Measurements from ENCODE around the gene NOL9. TPM values are rescaled to one million over a fixed set of nuclear protein-coding genes. Genes with fewer than 3 reads are reported as not detected.
A peak's percentile ranks its signal among the peaks of the same experiment; 100 is the strongest.

The NOL9 gene
- total and polyA plus RNA-seq, 3 experiments from 2014 or later: 18.2 to 57.8 (median 55.8) TPM

DNA sequence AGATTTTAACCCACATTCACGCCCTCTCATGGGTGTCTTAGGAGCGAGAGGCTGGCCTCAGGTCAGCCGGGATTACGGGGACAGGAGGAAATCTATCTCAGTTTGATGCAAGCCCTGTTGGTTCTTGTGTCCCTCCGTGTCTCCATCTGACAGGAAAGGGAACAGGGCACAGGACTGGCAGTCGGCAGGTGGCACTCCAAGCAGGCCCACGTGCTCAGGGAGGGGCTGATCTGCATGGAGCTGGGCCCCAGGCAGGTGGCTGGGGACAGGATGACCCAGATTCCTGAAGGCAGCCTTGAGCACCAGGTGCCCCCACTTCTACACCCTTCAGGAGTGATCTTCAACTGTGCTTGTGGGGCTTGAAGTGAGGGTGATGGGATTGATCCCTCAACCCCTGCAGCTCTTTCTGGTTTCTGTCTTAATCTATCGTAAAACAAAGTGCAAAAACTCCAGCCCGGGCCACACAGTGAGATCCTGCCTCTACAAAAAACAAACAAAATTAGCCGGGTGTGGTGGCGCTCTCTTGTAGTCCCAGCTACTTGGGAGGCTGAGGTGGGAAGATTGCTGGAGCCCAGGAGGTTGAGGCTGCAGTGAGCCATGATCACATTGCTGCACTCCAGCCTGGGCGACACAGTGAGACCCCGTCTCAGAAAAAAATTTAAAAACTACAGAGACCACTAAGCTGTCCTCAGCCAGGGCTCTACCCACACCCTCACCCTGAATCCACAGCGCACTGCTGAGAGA is 71.1 kb downstream of the NOL9 start:
- H3K4me1 Mint-ChIP-seq: peaks cover 4 to 11% (median 7%) of the 10 kb centered on the region in 3 donors
- H3K27me3 ChIP-seq (ENCODE audit: insufficient read depth, low read length, poor library complexity, severe bottlenecking): peaks cover 13% of the 10 kb centered on the region
- peaks cover 12 to 25% of the 10 kb centered on the region in 2 donors for H3K27me3 Mint-ChIP-seq
- H3K9me3 ChIP-seq (ENCODE audit: low read length): no peaks in the 10 kb centered on the region
- H3K4me3 ChIP-seq (ENCODE audit: low read length): no peak overlapping the region
- peaks cover 0 to 3% (median 0%) of the 10 kb centered on the region in 5 donors for H3K9me3 Mint-ChIP-seq
- ChIA-PET POLR2A (no interaction called here), CTCF (no interaction called here)
- H3K36me3 Mint-ChIP-seq: peaks cover 0 to 2% (median 0%) of the 10 kb centered on the region in 3 donors
- peak overlapping the region in 1 of 8 donors; percentile 38 for H3K27ac Mint-ChIP-seq
- no peaks in the 10 kb centered on the region for H3K36me3 ChIP-seq (ENCODE audit: insufficient read depth, low read length)
- H3K4me3 Mint-ChIP-seq: no peak overlapping the region
- H3K27ac ChIP-seq (ENCODE audit: low read depth, low read length): no peak overlapping the region
- H3K4me1 ChIP-seq (ENCODE audit: insufficient read depth, low read length): peaks cover 12% of the 10 kb centered on the region
- no peak for DNase-seq

DNA sequence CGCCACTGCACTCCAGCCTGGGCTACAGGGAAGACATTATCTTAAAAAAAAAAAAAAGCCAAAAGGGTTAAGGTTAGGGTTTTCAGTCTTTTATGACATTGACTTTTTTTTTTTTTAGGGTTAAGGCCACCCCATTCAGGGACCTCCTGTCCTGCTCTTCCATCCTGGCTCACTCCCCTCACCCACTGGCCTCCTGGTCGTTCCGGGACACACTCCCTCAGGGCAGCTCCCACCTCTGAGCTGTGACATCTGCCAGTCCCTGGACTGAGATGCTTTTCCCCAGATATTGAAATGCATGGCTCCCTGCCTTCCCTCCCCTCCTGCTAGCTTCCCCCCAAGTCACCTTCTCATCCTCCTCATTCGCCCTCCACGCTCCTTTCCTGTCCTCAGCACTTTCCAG is 72.5 kb downstream of the NOL9 start:
- H3K36me3 Mint-ChIP-seq: no peaks in the 10 kb centered on the region
- H3K9me3 ChIP-seq (ENCODE audit: low read length): no peaks in the 10 kb centered on the region
- H3K27ac Mint-ChIP-seq: no peak overlapping the region

DNA sequence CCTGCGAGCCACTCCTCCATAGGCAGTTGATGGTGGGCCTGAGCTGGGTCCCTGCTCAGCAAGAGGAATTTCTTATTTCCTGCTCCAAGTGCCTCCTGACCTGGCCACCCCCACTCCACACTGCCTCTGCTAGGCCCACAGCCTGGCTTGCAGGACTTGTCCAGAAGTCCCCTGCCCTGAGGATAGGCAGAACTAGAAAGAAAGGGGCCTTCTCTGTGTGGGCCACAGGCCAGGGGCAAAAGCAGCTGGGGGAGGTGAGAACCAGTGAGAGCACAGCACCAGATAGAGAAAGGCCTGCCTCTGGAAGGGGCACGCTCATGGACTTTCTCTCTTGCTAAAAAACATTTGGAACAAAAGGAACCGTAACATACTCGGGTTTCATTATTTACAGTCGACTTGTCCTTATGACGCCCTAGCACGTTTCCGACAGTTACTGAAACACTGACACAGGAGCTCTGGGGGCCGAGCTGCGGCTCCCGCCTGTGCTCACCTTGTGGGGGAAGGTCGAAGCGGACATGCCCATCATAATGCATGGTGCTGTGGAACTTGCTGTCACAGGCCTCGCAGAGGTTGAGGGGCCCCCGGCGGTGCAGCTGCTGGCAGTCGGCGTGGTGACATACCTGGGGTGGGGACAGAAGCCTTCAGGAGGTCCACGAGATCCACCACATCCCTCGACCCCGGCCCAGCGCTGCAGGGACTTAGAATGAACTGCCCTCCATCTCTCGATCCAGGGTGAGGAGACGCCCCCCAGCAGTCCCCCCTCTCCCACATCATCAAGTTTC is 77.1 kb downstream of the NOL9 start:
- Histone ChIP-seq H3K36me3 (ENCODE audit: insufficient read depth, low read length) (no peaks in the 10 kb centered on the region), H3K9me3 (ENCODE audit: low read length) (no peaks in the 10 kb centered on the region), H3K27me3 (ENCODE audit: insufficient read depth, low read length, poor library complexity, severe bottlenecking) (no peaks in the 10 kb centered on the region), H3K4me3 (ENCODE audit: low read length) (no peak overlapping the region), H3K4me1 (ENCODE audit: insufficient read depth, low read length) (peaks cover 8% of the 10 kb centered on the region), H3K27ac (ENCODE audit: low read depth, low read length) (no peak overlapping the region)
- no peak for DNase-seq
- no peak overlapping the region for H3K27ac Mint-ChIP-seq
- ChIA-PET POLR2A (no interaction called here), CTCF (interaction anchor here (1.2 to 3.5 kb wide), 8 partner anchors 9 to 170 kb away, joined by 3 to 27 read pairs (median 6); partner anchors contain the start of gene TNFRSF25)
- H3K9me3 Mint-ChIP-seq: peaks cover 0 to 3% (median 0%) of the 10 kb centered on the region in 5 donors
- H3K27me3 Mint-ChIP-seq: peaks cover 2 to 3% of the 10 kb centered on the region in 2 donors
- H3K36me3 Mint-ChIP-seq: no peaks in the 10 kb centered on the region
- peaks cover 0 to 7% (median 0%) of the 10 kb centered on the region in 3 donors for H3K4me1 Mint-ChIP-seq
- peak overlapping the region in 1 of 7 donors; percentile 52 for H3K4me3 Mint-ChIP-seq

More for the DNA sequence above, 72.5 kb downstream of the NOL9 start:
- no peaks in the 10 kb centered on the region for H3K36me3 ChIP-seq (ENCODE audit: insufficient read depth, low read length)
- Mint-ChIP-seq H3K4me3 (no peak overlapping the region), H3K4me1 (peaks cover 4 to 11% (median 6%) of the 10 kb centered on the region in 3 donors), H3K27me3 (peaks cover 12 to 16% of the 10 kb centered on the region in 2 donors), H3K9me3 (peaks cover 0 to 3% (median 0%) of the 10 kb centered on the region in 5 donors)
- H3K27me3 ChIP-seq (ENCODE audit: insufficient read depth, low read length, poor library complexity, severe bottlenecking): peaks cover 12% of the 10 kb centered on the region
- POLR2A ChIA-PET: no interaction called here
- CTCF ChIA-PET: interaction anchor here (1.3 to 2.4 kb wide), 3 partner anchors 9 to 44 kb away, joined by 3 to 6 read pairs (median 5); no protein-coding TSS in a partner anchor
- no peak for DNase-seq
- no peak overlapping the region for H3K4me3 ChIP-seq (ENCODE audit: low read length)
- H3K27ac ChIP-seq (ENCODE audit: low read depth, low read length): no peak overlapping the region
- H3K4me1 ChIP-seq (ENCODE audit: insufficient read depth, low read length): peaks cover 12% of the 10 kb centered on the region

DNA sequence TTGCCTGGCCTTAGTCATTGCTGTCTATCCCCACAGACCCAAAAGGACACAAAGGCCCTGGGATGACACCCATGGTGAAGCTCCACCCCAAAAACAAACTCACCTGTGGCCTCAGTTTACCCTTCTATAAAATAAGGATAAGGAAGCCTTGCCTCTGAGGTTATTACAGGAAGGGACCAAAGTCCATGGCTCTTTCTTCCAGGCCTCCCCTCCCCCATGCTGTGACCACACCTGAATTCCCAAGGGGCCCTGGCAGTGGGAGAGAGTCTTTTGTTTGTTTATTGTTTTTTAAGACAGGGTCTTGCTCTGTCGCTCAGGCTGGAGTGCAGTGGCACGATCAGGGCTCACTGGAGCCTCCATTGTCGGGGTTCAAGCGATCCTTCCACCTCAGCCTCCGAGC is 77.8 kb downstream of the NOL9 start:
- Histone ChIP-seq H3K36me3 (ENCODE audit: insufficient read depth, low read length) (no peaks in the 10 kb centered on the region), H3K9me3 (ENCODE audit: low read length) (no peaks in the 10 kb centered on the region), H3K4me3 (ENCODE audit: low read length) (no peak overlapping the region), H3K4me1 (ENCODE audit: insufficient read depth, low read length) (peaks cover 8% of the 10 kb centered on the region), H3K27ac (ENCODE audit: low read depth, low read length) (no peak overlapping the region), H3K27me3 (ENCODE audit: insufficient read depth, low read length, poor library complexity, severe bottlenecking) (no peaks in the 10 kb centered on the region)
- Mint-ChIP-seq H3K9me3 (no peaks in the 10 kb centered on the region), H3K27ac (no peak overlapping the region), H3K36me3 (no peaks in the 10 kb centered on the region), H3K27me3 (peaks cover 0 to 3% of the 10 kb centered on the region in 2 donors), H3K4me1 (peaks cover 0 to 7% (median 0%) of the 10 kb centered on the region in 3 donors), H3K4me3 (no peak overlapping the region)
- ChIA-PET CTCF (interaction anchor here (0.8 to 3.5 kb wide), 12 partner anchors 8 to 170 kb away, joined by 3 to 27 read pairs (median 5); partner anchors contain the start of gene TNFRSF25), POLR2A (no interaction called here)
- no peak for DNase-seq

DNA sequence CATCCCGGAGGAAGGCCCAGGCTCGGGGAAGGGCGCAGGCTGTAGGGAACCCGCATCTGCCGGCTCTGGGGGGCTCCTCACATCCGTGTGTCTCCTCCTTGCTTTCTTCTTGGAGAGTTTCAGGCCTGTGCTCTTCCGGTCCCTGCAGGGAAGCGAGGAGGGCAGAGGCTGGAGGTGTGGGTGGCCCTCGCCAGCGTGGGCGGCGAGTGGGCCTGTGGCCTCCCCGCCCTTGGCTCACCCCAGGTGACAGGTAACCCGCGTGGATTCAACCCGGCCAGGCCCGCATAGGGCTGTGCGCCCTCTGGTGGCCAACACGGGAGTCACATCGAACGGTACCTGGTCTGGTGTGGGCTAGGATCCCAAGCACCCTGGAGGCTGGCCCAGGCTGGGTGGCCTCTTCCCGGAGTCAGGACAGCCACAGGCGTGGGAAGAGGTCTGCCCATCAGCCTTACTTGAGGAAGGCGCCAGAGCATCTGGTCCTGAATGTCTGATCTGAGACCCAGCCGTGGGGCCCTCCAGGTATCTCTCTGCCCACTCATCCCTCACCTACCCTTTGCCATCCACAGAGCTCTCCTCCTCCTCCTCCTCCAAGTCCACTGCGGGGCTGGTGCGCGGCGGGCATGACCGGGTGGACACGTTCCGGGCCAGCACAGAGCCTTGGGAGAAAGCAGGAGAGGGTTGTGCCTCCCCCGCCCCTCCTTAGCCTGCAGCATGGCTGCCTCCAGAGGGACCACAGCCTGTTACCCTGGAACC is 78.8 kb downstream of the NOL9 start:
- POLR2A ChIA-PET: no interaction called here
- H3K4me1 Mint-ChIP-seq: peaks cover 0 to 7% (median 0%) of the 10 kb centered on the region in 3 donors
- no peak overlapping the region for H3K4me3 ChIP-seq (ENCODE audit: low read length)

DNA sequence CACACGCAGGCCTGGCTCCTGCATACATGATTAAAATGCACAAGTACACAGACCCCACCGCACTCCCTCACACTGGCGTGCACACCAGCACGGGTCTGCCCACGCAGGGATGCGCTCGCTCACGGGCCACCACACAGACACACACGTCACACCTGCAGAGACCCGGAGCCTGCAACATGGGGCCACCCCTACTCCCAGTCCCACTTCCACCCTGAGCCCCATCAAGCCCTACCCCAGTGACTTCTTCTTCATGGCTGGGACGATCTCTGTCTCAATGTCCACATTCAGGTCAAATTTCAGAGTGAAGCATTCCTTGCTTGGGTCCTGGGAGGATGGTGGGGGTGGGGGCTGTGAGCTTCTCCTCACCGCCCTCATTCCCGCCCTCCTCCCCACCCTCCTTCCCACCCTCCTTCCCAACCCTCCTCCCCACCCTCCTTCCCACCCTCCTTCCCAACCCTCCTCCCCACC is 79.5 kb downstream of the NOL9 start:
- H3K27me3 ChIP-seq (ENCODE audit: insufficient read depth, low read length, poor library complexity, severe bottlenecking): no peaks in the 10 kb centered on the region
- no peak overlapping the region for H3K27ac ChIP-seq (ENCODE audit: low read depth, low read length)
- no peak for DNase-seq
- Mint-ChIP-seq H3K27ac (peak overlapping the region in 1 of 8 donors; percentile 63), H3K9me3 (no peaks in the 10 kb centered on the region), H3K4me1 (peaks cover 0 to 7% (median 0%) of the 10 kb centered on the region in 3 donors), H3K27me3 (peaks cover 0 to 3% of the 10 kb centered on the region in 2 donors), H3K4me3 (no peak overlapping the region), H3K36me3 (no peaks in the 10 kb centered on the region)
- no peaks in the 10 kb centered on the region for H3K36me3 ChIP-seq (ENCODE audit: insufficient read depth, low read length)
- no peak overlapping the region for H3K4me3 ChIP-seq (ENCODE audit: low read length)
- ChIA-PET CTCF (interaction anchor here (1.1 kb wide), 1 partner anchor 20 kb away, joined by 4 read pairs; no protein-coding TSS in a partner anchor), POLR2A (no interaction called here)
- H3K4me1 ChIP-seq (ENCODE audit: insufficient read depth, low read length): peaks cover 8% of the 10 kb centered on the region
- H3K9me3 ChIP-seq (ENCODE audit: low read length): no peaks in the 10 kb centered on the region

More for the DNA sequence above, 78.8 kb downstream of the NOL9 start:
- no peaks in the 10 kb centered on the region for H3K9me3 Mint-ChIP-seq
- peak overlapping the region in 1 of 8 donors; percentile 93 for H3K27ac Mint-ChIP-seq
- Histone ChIP-seq H3K4me1 (ENCODE audit: insufficient read depth, low read length) (peaks cover 8% of the 10 kb centered on the region), H3K36me3 (ENCODE audit: insufficient read depth, low read length) (no peaks in the 10 kb centered on the region), H3K27me3 (ENCODE audit: insufficient read depth, low read length, poor library complexity, severe bottlenecking) (no peaks in the 10 kb centered on the region), H3K27ac (ENCODE audit: low read depth, low read length) (no peak overlapping the region), H3K9me3 (ENCODE audit: low read length) (no peaks in the 10 kb centered on the region)
- peaks cover 0 to 3% of the 10 kb centered on the region in 2 donors for H3K27me3 Mint-ChIP-seq
- H3K36me3 Mint-ChIP-seq: no peaks in the 10 kb centered on the region
- peak; percentile 67 to 86 (median 73) for DNase-seq
- no peak overlapping the region for H3K4me3 Mint-ChIP-seq
- CTCF ChIA-PET: interaction anchor here (0.8 to 3.5 kb wide), 10 partner anchors 10 to 52 kb away, joined by 3 to 27 read pairs (median 6); partner anchors contain the start of gene TNFRSF25

DNA sequence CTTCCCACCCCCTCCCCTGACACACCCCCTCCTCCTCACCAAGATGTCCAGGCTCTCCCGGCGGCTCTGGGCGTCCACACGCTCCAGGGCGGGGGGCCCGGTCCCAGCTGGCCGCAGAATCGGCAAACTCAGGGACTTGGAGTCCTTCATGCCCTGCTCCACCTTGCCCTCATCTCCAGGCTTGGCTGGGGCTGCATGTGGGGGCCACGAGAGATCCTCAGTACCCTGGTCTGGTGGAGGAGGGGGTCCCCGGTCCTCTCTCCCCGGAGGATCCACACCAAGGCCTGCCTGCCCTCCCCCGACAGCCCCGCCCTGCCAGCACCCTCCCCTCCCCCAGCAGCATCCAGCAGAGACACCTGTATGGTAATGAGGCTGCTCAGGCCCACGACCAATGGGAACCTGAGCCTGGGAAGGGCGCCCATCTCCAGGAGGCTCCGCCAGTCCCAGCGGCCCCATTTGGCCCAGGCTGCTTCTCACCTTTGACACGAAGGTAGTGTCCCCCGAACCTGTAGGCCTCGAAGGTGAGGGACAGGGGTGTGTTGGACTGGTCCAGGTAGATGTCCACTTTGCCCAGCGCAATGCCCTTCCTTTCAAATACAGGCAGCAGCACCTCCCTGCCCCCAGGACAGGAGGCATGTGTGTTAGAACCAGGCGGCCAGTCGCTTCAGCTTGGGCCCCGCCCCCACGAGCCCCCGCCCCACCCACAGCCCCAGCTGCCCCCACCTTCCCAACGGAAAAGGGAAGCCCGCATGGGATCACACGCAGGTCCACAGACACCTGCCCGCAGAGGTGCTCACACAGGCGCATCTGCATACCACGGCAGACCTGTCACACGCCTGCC is 80.1 kb downstream of the NOL9 start:
- no peak overlapping the region for H3K27ac ChIP-seq (ENCODE audit: low read depth, low read length)
- Mint-ChIP-seq H3K36me3 (no peaks in the 10 kb centered on the region), H3K4me3 (no peak overlapping the region), H3K27me3 (peaks cover 0 to 3% of the 10 kb centered on the region in 2 donors), H3K9me3 (no peaks in the 10 kb centered on the region), H3K4me1 (peaks cover 0 to 7% (median 0%) of the 10 kb centered on the region in 3 donors), H3K27ac (no peak overlapping the region)
- H3K9me3 ChIP-seq (ENCODE audit: low read length): no peaks in the 10 kb centered on the region
- no peak for DNase-seq
- H3K36me3 ChIP-seq (ENCODE audit: insufficient read depth, low read length): no peaks in the 10 kb centered on the region
- H3K4me1 ChIP-seq (ENCODE audit: insufficient read depth, low read length): peaks cover 8% of the 10 kb centered on the region
- ChIA-PET CTCF (interaction anchor here (1.1 to 1.8 kb wide), 4 partner anchors 11 to 40 kb away, joined by 3 to 6 read pairs (median 4); no protein-coding TSS in a partner anchor), POLR2A (no interaction called here)
- H3K4me3 ChIP-seq (ENCODE audit: low read length): no peak overlapping the region
- H3K27me3 ChIP-seq (ENCODE audit: insufficient read depth, low read length, poor library complexity, severe bottlenecking): no peaks in the 10 kb centered on the region
